GM18519 (cell line): Measurements from ENCODE around the gene CCNY.

Experiments used
- ATAC-seq: cut with Tn5 transposase; IDR thresholded peaks from one replicate; pipeline ENCODE4 v1.9.1; 2021; ENCODE audit warnings: mild to moderate bottlenecking, moderate library complexity; ENCODE audit not compliant: unreplicated experiment, low FRiP score

Gene CCNY

DNA sequence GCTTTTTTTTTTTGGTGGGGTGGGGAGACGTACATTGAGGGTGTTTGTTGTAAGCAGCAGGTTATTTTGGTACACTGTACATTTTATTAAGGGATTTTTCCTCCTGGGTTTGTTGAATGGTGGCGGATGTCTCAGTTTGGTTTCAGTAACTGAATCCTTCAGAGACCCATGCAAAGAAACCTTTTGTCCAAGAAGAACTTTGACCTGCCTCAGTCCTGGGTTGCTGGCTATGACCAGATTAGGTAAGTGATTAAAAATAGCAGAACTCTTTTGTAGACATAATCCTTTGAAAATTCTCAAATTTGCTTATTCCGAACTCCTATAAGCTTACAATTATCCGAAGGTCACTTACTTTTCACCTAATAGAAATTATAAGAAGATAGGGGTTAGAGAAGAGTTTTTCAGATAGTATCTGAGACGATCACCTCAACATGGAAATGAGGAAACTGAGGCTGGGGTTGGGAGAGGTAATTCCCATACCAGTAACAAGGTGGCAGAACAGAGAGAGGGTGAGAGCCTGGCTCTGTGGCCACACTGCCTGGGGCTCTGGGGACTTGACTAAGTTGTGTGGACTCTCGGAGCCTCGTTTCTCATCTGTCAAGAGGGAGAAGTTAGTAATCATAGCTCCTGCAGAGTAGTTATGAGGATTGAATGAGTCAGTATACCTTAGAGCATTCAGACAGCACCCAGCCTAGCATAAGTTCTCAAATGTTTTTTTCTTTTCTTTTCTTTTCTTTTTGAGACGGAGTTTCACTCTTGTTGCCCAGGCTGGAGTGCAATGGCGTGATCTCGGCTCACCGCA, 87.4 kb downstream of the CCNY start:
- ATAC-seq = no peak

DNA sequence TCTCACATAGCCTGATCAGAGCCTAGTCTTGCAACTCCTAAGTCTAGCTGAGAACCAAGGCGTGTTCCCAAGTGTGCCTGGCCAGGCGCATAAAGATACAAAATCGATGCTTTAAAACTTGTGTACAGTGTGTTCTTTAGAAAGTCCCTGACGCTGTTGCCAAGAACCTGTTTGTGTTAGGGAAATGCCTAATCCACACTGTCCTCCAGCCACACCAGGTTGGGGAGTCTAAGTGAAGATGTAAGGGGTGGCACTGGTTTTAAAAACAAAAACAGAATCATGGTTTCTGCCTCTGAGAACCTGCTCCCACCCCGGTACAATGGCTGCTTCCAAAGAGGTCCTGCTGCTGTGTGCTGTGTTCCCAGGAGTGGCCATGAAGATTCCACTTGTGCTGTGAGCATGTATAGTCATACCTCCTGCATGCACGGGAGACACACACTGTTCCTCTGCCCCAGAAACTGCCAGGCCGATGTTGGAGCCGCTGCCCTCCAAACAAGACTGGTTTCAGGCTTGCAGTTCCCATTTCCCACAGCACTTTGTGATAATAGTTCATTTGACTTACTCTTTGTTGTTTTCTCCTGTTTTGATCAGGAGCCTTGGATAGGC, 88.5 kb downstream of the CCNY start:
- ATAC-seq = no peak

DNA sequence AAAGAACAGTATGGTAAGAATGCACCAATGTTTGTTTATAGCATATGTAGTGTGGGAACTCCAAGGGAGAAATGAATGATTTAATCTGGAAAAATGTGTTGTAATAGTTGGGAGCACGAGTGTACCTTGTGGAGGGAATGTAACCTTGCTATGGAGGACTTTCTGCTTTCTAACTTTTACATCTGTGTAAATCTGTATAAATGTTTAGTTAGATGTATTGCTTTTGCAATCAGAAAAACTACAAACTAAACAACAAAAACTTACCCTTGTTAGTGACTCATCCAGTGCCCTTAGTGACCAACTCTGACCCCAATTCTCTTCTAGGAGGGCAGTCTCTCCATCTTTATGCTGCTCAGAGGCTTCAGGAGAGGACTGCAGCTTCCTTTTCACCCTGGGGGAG, 89.3 kb downstream of the CCNY start:
- no peak for ATAC-seq

DNA sequence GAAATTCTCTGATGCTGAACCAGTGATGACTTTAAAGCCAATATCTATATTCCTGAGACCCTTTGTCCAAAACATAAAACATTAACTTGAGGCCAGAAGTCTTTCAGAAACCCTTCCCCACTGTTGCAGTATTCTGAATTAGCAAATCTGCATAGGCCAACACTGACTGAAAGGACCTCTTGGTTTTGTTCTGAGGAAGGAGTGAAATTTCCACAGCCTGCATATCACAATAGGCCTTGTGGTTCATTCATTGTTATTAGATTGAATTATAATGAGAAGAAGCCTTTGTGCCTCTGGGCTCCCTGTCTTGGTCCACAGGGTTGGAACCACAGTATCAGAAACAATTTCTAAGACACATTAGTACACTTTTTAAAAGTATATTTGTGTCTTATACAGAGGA, 90.3 kb downstream of the CCNY start:
- no peak for ATAC-seq

DNA sequence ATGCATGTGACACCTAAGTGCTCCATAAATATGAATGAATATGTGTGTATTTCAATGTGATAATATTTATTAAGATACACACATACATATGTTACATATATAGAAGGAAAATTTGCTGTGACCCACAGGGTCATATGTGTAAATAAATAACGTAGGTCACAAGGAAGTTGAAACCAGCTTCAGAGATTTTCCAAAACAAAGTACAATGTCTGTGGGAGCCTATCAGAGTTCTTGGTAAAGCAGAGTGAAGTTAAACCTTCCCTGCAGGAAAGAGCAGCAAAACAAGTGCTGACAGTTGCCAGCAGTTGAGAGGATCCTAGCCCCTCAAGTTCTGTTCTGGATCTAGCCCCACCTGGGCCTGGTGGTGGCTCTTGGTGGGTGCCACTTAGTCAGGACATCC, 91.2 kb downstream of the CCNY start:
- no peak for ATAC-seq

DNA sequence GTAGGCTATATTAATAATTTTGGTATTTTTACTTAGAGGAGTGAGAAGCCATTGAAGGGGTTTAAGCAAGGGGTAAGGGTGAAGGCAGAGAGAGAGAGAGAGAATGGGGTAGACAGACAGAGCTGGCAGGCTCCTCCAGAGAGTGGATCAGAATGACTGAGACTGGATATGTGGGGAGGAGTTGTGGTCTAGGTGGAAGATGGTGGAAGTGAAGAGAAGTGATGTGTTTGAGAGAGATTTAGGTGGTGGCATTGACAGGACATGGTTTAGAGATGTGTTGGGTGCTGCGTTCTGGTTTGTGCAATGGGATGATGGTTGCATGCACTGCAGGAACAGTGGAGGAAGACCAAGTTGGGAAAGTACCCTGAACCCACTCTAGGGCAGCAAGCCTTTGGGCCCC, 92.2 kb downstream of the CCNY start:
- no peak for ATAC-seq

DNA sequence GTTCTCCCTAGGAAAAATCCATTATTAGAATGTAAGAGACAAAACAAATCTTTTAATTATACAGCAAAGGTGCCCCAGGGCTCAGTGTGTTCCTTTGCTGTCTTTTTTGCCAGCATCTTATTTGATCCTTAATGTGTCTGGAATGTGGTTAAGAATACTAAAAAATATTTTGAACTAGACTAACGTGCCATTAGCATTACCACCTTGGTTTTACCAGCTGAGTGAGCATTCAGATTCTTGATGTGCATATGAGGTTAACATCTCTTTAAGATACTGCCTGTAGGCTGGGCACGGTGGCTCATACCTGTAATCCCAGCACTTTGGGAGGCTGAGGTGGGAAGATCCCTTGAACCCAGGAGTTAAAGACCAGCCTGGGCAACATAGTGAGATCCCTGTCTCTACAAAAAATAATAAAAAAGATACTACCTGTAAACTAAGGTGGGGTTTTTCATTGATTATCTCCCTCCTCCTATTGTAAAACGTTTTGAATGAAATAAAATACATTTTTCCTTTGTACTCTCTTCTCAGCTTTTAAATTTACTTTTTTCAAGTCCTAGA, 96.6 kb downstream of the CCNY start:
- ATAC-seq = no peak

DNA sequence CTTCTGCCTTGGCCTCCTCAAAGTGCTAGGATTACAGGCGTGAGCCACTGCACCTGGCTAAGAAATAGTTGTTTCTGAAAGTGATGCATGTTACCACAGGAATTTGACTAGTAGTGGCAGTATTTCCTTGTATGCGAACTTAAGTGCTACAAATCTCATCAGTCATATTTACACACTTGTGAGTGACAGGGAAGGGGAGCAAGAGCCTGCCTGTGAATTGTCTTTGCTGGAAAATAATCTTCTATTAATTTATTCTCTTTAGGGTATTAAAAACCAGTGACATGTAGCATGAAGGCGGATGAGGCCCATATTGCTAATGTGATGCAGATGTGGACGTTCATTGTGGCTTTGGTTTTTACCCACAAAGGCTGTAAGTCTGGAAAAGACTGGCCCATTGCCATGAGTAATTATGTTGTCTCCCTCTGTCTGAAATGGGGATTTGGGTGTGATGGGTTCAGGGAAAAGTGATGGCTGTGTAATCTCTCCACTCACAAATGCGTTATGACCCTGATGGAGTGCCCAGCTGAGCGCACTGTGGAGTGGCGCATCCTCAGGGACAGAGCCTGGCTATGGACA, 97.6 kb downstream of the CCNY start:
- ATAC-seq = no peak

DNA sequence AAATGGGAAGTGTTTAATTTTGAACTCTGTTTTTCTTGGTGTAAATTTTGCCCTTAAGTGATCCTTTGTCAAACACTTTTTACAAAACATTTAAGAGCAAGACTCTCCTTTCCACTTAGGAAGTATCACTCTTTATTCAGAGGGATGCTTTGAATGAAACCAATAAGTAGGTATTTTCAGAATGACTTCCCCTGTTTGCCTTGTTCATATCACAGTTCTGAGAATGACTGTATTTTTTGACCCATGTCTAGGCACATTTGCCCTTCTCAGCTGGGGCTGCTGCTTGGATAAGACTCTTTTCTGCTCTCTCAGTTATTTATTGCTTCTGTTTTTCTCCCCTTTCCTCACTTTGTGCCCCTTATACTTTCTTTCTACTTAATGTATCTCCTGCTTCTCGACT, 98.2 kb downstream of the CCNY start:
- ATAC-seq = no peak

DNA sequence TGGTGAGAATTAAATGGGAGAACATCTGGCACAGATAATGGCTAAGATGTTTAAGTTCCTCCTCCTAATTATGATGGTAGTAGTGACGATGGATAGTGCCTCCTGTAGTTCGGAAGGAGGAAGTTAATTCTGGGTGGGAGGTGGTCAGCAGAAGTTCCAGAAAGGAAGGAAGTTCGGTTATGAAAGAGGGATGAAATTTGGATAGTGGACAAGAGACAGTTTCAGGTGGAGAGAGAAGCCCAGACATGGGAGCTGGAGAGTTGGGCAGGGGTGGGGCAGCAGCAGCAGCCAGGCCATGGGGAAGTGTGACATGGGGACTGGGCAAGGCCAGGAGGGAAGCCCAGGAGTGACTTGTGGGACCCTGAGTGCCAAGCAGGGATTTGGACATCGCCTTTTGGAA, 99.5 kb downstream of the CCNY start:
- ATAC-seq = no peak

DNA sequence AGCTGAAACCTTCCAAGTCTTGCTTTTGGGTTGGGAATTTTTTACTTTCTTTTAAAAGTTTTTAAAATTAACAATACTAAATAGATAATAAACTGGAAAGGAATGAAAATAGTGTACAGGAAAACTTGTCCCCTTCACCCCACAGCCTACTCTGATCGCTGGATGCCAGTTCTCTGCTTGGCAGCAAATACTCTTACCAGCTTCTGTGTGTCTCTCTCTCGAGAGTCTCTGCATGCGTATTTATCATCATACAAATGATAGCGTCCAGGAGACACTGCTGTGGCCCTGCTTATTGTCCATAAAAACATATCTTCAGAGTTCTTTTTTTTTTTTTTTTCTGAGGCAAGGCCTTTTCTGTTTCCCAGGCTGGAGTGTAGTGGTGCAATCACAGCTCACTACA, 101.5 kb downstream of the CCNY start:
- ATAC-seq = no peak

DNA sequence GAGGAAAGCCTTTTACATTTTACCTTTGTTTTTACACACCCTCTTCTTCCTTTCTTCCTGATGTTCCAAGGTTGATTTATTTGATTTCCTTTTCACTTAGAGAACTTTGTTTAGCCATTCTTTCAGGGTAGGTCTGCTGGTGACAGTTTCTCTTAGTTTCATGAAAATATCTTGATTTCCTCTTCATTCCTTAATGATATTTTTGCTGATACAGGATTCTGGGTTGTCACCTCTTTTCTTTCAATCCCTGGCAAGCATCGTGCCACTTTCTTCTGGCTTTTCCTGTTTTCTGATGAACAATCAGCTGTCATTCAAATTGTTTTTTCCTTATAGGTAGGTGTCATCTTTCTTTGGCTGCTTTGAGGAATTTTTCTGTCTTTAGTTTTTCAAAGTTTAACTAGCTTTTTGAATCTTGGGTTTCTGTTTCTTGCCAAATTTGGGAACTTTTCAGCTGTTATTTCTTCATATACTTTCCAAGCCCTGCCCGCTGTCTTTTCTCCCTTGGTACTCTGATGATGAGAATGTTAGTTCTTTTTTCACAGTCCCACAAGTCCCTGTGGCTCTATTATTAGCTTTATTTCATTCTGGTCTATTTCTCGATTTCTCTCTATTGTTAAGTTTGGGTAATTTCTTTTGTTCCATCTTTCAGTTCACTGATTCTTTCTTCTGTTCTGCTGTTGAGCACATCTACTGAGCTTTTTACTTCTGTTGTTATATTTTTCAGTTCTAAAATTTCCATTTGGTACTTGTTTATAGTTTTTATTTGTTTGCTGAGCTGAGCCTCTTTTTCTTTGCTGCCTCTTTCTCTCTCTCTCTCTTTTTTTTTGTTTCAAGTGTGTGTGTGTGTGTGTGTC, 102.6 kb downstream of the CCNY start:
- no peak for ATAC-seq

DNA sequence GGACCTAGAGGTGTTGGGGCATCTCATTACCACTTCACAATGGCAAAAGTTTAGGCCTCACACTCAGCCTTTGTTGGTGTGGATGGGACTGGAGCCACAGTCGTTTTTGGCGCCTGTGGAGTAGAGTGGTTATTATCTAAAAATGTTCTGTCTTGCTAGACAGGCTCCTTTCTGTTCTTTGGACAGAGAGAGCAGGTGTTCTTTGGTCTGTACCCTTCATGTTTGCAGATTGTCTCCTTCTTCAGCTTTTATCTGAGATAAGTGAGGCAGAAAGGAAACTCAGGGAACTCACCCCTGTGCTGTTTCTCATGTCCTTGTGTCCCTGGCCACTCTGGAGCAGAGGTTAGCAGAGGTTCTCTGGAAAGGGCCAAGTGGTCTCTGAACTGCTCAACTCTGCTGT, 103.7 kb downstream of the CCNY start:
- no peak for ATAC-seq

DNA sequence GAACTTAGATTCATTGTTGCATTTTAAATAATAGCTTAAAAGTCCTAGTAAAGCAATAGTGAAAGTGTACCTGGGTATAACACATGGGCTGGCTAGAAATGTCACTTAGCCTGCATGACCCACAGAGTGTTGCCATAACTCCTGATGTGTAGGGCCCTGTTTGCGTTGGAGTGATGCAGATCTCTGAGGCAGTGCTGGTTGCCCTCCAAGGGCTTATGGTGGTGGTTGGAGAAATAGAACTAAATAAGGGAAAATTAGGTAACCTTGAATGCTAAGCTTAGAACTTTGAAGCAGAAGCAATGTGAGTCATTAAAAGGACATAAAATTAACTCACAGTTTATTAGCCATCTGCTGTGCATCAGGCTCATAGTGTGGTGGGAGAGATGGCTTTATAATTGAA, 105.7 kb downstream of the CCNY start:
- no peak for ATAC-seq

DNA sequence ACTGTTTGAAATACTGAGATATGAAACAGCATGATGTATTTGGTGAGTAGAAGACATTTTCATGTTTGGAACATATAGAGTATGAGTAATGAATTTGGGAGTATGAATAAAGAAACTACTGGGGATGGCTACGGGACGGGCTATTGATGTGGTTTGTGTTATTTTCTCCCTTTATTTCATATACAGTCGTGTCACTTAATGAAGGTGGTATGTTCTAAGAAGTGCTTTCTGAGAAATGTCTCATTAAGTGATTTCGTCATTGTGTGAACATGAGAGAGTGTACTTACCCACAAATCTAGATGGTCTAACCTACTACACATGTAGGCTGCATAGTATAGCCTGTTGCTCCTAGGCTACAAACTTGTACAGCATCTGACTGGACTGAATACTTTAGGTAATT, 106.3 kb downstream of the CCNY start:
- no peak for ATAC-seq

DNA sequence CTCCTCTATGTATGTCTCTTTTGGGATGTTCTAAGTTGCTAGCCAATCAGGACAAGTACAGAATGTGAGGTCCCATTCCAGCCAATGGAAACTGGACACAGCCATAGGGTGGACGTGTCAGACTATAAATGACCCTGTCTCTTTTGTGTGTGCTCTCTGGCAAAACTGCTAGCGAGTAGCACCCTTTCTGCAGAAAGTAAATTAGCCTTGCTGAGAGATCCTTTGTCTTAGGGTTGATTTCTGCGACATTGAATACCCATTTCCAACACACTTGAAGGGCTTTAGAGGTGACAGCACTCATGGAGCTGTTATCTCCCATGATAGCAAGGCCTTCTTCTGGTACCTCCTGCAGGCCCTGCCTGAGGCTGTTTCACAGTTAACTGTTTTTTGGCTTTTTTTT, 107.5 kb downstream of the CCNY start:
- ATAC-seq = no peak

DNA sequence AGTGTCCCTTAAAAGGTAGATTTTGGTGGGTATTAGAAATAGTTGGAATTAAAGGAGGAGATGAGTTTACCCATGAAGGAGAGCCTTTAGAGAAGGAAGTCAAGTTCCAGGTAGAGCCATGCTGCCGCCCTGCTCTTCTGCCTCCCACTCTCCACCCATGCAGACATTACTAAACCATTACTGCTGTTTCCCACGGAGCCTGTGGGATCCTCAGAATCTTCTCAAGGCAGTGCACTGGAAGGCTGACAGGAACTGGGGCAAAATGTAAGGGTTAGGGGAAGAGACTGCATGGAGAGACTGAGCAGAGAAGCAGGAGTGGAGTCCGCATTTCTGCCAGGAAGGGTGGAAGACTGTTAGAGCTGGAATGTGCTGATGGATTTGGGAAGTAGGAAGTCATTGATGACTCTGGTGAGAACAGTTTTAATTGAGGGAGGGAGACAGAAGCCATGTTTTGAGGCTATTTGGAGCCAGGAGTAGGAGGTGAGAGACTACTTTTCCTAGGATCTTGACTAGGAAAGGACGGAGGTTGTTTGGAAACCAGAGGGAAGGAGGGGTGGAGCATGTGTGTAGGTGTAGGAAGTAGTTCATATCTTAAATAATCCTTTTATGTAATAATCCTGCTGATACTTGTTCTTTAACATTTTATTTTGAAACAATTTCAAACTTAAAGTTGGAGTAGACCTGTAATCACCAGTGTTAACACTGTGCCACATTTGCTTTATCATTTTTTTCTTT, 109.0 kb downstream of the CCNY start:
- no peak for ATAC-seq

DNA sequence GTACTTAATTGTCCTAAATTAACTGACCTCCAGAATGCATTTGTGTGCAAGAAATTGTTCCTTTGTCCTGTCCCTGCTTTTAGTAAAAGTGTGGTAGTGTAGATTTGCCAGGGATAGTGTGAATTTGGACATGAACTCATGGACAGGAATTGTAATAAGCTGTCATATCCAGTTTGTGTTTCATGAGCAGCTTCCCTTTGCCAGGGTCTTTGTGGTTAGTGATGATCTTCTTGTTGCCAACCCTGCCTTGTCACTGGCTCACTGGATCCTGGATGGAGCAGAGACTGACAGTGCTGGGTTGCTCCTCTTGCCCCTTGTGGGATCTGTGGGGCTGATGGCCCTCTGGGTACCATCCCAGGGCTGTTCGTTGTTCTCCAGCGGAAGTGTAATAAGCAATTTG, 110.1 kb downstream of the CCNY start:
- ATAC-seq = no peak

DNA sequence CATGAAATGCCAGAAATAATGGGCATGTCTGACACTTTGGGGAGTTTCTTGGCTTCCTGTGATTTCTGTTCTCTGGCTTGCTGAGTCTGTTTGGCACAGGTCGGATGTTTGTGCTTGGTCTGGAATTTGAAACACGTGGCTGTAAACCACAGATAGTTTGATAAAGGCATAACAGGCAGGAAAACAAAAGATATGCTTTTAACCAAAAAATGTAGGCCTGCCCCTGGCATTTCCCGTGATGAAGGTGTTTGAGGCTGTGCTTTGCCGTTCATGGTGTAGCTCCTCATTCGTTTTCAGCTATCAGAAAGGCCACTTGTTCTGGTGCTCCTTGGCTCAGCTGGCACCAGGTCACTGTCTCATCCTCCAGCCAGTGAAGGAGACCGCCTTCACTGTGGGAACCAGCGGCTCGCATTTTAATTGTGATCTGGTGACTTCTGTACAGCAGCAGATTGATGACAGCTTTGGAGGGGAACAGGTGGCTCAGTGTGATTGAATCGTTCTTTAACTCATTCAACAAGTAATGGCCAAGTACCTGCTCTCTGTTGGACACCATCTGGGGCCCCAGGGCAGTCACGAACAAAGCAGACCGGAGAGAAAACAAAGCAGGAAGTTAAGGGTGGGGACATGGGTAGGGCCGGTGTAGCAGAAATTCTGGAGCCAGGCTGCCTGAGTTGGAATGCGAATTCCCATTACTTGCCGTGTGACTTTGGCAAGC, 111.5 kb downstream of the CCNY start:
- no peak for ATAC-seq
